Immature natural killer cell (primary cell): ENCODE data around the gene STEAP1B. TPM values are rescaled to one million over a fixed set of nuclear protein-coding genes. Genes with fewer than 3 reads are reported as not detected.

ENCODE experiments used
- DNase-seq, 3 donors: peaks; one replicate each; pipeline ENCODE4 v3.0.0; 2022; ENCODE audit warnings: mixed read lengths in 1 of 3
- H3K27ac Mint-ChIP-seq, 6 donors: one replicate each; pipeline ENCODE4 v1.8.0; 2020; ENCODE audit warnings: mixed read lengths in 6 of 6, mild to moderate bottlenecking in 5 of 6, inconsistent platforms in 4 of 6, moderate library complexity in 3 of 6
- H3K27me3 Mint-ChIP-seq, 3 donors: one replicate each; pipeline ENCODE4 v1.8.0; 2020 to 2021; ENCODE audit warnings: low read depth in 3 of 3, mild to moderate bottlenecking in 3 of 3, mixed read lengths in 3 of 3, moderate library complexity in 3 of 3, inconsistent platforms in 1 of 3
- H3K36me3 Mint-ChIP-seq, 3 donors: one replicate each; pipeline ENCODE4 v1.8.0; 2020; ENCODE audit warnings: mixed read lengths in 3 of 3, inconsistent platforms in 2 of 3, mild to moderate bottlenecking in 2 of 3
- H3K4me1 Mint-ChIP-seq, 2 donors: one replicate each; pipeline ENCODE4 v1.8.0; 2020; ENCODE audit warnings: inconsistent platforms in 2 of 2, mild to moderate bottlenecking in 2 of 2, mixed read lengths in 2 of 2, moderate library complexity in 1 of 2
- H3K4me3 Mint-ChIP-seq, 5 donors: one replicate each; pipeline ENCODE4 v1.8.0; 2020; ENCODE audit warnings: mild to moderate bottlenecking in 5 of 5, mixed read lengths in 5 of 5, inconsistent platforms in 3 of 5, moderate library complexity in 3 of 5
- H3K9me3 Mint-ChIP-seq, 6 donors: one replicate each; pipeline ENCODE4 v1.8.0; 2020; ENCODE audit warnings: mild to moderate bottlenecking in 6 of 6, mixed read lengths in 6 of 6, inconsistent platforms in 4 of 6, moderate library complexity in 3 of 6
- polyA plus RNA-seq, 3 donors: library from polyadenylated mRNA; unstranded; fragments of 300-500 nt; fragmentation: Illumina TruSeq; gene quantifications; one replicate each; pipeline ENCODE4 v1.2.3, GENCODE V29; 2021

The STEAP1B gene
- polyA plus RNA-seq, 3 donors from 2014 or later: not detected

GRCh38 chr7:22403344-22403743 is 96.6 kb downstream of the STEAP1B start:
- H3K36me3 Mint-ChIP-seq: peaks cover 0 to 4% (median 0%) of the 10 kb centered on the region in 3 donors
- H3K27me3 Mint-ChIP-seq: peaks cover 0 to 4% (median 0%) of the 10 kb centered on the region in 3 donors
- peaks cover 29 to 33% of the 10 kb centered on the region in 2 donors for H3K4me1 Mint-ChIP-seq
- no peak for DNase-seq
- H3K9me3 Mint-ChIP-seq: peaks cover 0 to 4% (median 0%) of the 10 kb centered on the region in 6 donors
- peak overlapping the region; percentile 6 to 82 (median 57) for H3K27ac Mint-ChIP-seq
- peak overlapping the region; percentile 58 to 71 (median 63) for H3K4me3 Mint-ChIP-seq

DNA sequence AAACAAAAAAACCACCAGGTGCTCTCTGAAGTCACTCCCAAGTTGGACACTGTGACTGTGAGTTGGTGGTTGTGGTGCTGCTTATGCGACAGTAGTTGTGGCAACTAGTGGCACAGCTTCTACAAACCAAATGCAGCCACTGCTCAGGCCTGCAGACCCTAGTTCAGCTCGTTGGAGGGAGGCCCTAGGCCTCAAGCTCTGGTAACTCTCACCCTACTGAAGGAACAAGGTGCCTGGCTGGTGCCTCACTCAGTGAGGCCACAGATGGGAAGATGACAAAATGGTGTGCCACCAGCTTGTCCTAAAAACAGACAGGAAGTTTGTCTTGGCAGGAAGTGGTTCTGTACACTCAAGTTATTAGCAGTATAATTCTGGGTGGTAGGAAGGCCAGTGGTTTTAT is 97.7 kb downstream of the STEAP1B start:
- peaks cover 0 to 3% (median 0%) of the 10 kb centered on the region in 3 donors for H3K27me3 Mint-ChIP-seq
- peaks cover 29 to 33% of the 10 kb centered on the region in 2 donors for H3K4me1 Mint-ChIP-seq
- peak; percentile 24 to 38 (median 38) for DNase-seq
- peak overlapping the region; percentile 65 to 90 (median 82) for H3K27ac Mint-ChIP-seq
- peaks cover 0 to 4% (median 0%) of the 10 kb centered on the region in 3 donors for H3K36me3 Mint-ChIP-seq
- peaks cover 0 to 3% (median 0%) of the 10 kb centered on the region in 6 donors for H3K9me3 Mint-ChIP-seq
- peak overlapping the region; percentile 45 to 68 (median 66) for H3K4me3 Mint-ChIP-seq

GRCh38 chr7:22400936-22401553 is 98.9 kb downstream of the STEAP1B start:
- Mint-ChIP-seq H3K4me1 (peaks cover 29 to 33% of the 10 kb centered on the region in 2 donors), H3K9me3 (peaks cover 0 to 3% (median 0%) of the 10 kb centered on the region in 6 donors), H3K4me3 (no peak overlapping the region), H3K36me3 (peaks cover 0 to 4% (median 0%) of the 10 kb centered on the region in 3 donors), H3K27me3 (peaks cover 0 to 3% (median 0%) of the 10 kb centered on the region in 3 donors), H3K27ac (peak overlapping the region; percentile 65 to 90 (median 81))
- no peak for DNase-seq

- Mint-ChIP-seq H3K27ac (peak overlapping the region in 2 of 6 donors; percentile 3 to 58), H3K4me1 (peaks cover 29 to 33% of the 10 kb centered on the region in 2 donors), H3K36me3 (peaks cover 0 to 4% (median 0%) of the 10 kb centered on the region in 3 donors), H3K4me3 (no peak overlapping the region), H3K27me3 (peaks cover 0 to 3% (median 0%) of the 10 kb centered on the region in 3 donors), H3K9me3 (peaks cover 0 to 3% (median 0%) of the 10 kb centered on the region in 6 donors)
- DNase-seq: no peak
These were observed 99.7 kb downstream of the STEAP1B start for GRCh38 chr7:22400150-22400814.

DNA sequence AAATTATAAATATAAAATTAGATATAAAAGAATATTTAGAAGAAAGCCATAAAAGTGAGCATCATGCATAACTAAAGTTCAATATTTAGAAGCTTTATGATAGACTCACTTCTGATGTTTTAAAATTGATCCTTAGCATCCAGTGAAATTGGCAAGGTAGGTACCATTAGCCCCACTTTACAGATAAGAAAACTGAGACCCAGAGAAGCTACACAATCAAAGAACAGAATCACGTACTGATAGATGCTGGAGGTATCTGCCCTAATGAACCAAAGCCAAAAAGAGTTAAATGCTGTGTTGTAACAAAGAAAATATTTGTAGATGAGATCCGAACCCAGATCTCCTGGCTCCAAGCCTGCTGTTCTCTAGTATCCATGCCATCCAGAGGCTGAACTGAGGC is 100.4 kb downstream of the STEAP1B start:
- Mint-ChIP-seq H3K4me3 (no peak overlapping the region), H3K9me3 (peaks cover 0 to 3% (median 0%) of the 10 kb centered on the region in 6 donors), H3K36me3 (peaks cover 0 to 4% (median 0%) of the 10 kb centered on the region in 3 donors), H3K27ac (peak overlapping the region in 1 of 6 donors; percentile 3), H3K27me3 (peaks cover 0 to 3% (median 0%) of the 10 kb centered on the region in 3 donors), H3K4me1 (peaks cover 29 to 33% of the 10 kb centered on the region in 2 donors)
- DNase-seq: no peak

GRCh38 chr7:22399091-22399490 is 100.9 kb downstream of the STEAP1B start:
- no peak overlapping the region for H3K4me3 Mint-ChIP-seq
- H3K27me3 Mint-ChIP-seq: peaks cover 0 to 3% (median 0%) of the 10 kb centered on the region in 3 donors
- H3K4me1 Mint-ChIP-seq: peaks cover 28 to 31% of the 10 kb centered on the region in 2 donors
- peaks cover 0 to 4% (median 0%) of the 10 kb centered on the region in 3 donors for H3K36me3 Mint-ChIP-seq
- no peak for DNase-seq
- H3K9me3 Mint-ChIP-seq: peaks cover 0 to 3% (median 0%) of the 10 kb centered on the region in 6 donors
- H3K27ac Mint-ChIP-seq: peak overlapping the region in 2 of 6 donors; percentile 0 to 78

DNA sequence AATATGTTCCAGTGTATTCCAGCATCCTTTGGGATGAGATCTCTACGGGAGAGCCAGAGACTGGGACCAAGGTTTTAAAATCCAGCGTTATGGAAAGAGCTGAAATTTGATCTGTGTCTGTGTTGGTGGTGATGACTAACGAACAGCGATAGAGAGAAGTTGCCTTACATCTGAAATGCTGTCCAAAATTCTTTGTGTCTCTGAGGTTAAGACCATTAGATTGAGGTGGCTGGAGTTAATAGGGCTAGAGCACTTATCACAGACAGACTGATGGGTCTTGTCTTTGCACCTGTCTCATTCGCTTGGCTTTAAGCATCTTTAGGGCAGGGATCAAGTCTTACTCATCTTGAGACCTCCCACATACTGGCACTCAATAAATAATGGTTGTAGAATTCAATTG is 102.0 kb downstream of the STEAP1B start:
- Mint-ChIP-seq H3K27me3 (peaks cover 0 to 3% (median 0%) of the 10 kb centered on the region in 3 donors), H3K4me3 (no peak overlapping the region), H3K36me3 (peaks cover 0 to 4% (median 0%) of the 10 kb centered on the region in 3 donors), H3K4me1 (peaks cover 17 to 20% of the 10 kb centered on the region in 2 donors), H3K9me3 (peaks cover 0 to 3% (median 0%) of the 10 kb centered on the region in 6 donors), H3K27ac (peak overlapping the region in 1 of 6 donors; percentile 36)
- no peak for DNase-seq

GRCh38 chr7:22395222-22395621 is 104.8 kb downstream of the STEAP1B start:
- no peak overlapping the region for H3K4me3 Mint-ChIP-seq
- no peaks in the 10 kb centered on the region for H3K36me3 Mint-ChIP-seq
- H3K9me3 Mint-ChIP-seq: no peaks in the 10 kb centered on the region
- H3K27me3 Mint-ChIP-seq: no peaks in the 10 kb centered on the region
- peaks cover 11 to 12% of the 10 kb centered on the region in 2 donors for H3K4me1 Mint-ChIP-seq
- H3K27ac Mint-ChIP-seq: no peak overlapping the region
- DNase-seq: no peak

DNA sequence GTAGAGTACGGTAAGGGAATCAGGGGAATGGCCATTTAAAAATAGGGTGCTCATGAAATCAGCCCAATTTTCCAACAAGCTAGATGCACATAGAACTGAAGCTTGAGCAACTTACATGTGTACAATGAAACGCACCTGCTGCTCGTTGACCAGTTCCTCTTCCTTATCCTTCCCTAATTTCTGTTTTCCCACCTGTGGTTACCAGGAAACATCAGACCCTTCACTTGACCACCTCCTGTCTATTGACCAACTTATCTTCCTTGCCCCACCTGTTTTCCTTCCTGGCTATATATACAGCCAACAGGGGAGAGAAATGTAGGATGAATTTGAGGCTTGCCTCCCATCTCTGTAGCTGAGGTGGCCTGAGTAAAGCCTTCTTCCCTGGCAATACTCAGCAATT is 105.2 kb downstream of the STEAP1B start:
- Mint-ChIP-seq H3K27me3 (no peaks in the 10 kb centered on the region), H3K4me3 (no peak overlapping the region), H3K9me3 (no peaks in the 10 kb centered on the region), H3K4me1 (peaks cover 14 to 16% of the 10 kb centered on the region in 2 donors), H3K36me3 (no peaks in the 10 kb centered on the region), H3K27ac (no peak overlapping the region)
- no peak for DNase-seq

DNA sequence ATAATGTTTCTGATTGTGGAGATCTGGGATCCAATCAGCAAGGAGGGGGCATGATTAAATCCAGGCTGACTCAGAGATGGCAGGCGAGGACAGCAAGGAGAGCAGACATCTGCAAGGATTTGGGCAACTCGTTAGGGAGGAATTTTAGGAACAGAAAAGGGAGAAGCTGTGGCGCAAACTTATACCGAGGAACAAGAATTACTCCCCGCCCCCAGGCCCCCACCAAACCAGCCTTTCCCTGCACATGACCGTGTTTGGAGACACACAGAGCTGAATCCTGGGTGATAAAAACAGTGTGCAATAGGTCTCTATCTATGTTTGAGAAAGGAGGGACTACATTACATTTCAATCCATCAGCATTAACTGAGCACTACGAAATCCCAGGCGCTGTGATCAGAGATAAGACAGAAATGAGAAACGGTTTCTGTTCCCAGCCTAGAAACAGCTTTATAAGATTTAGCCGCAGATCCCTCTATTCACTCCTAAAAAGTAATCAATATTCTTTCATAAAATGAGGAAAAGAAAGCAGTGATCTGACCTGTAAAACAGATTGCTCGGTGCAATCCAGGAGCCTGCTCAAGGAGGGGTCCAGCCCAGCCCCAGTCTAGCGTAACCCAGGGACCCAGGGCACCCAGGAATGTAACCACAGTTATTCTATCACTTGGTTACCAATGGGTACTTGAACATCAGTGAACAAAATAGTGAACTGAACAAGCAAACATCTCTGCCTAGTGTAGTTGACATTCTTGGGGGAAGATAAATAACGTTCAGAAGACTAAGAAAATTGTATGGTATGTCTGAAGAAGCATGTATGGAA is 105.9 kb downstream of the STEAP1B start:
- H3K36me3 Mint-ChIP-seq: no peaks in the 10 kb centered on the region
- H3K27me3 Mint-ChIP-seq: no peaks in the 10 kb centered on the region
- H3K4me3 Mint-ChIP-seq: no peak overlapping the region

GRCh38 chr7:22390516-22390915 is 109.5 kb downstream of the STEAP1B start:
- H3K36me3 Mint-ChIP-seq: no peaks in the 10 kb centered on the region
- peak overlapping the region in 2 of 6 donors; percentile 0 to 16 for H3K27ac Mint-ChIP-seq
- H3K9me3 Mint-ChIP-seq: no peaks in the 10 kb centered on the region
- H3K4me3 Mint-ChIP-seq: no peak overlapping the region
- peaks cover 0 to 3% (median 0%) of the 10 kb centered on the region in 3 donors for H3K27me3 Mint-ChIP-seq
- DNase-seq: no peak
- H3K4me1 Mint-ChIP-seq: peaks cover 14 to 16% of the 10 kb centered on the region in 2 donors

More for the DNA sequence above, 105.9 kb downstream of the STEAP1B start:
- no peak for DNase-seq
- H3K9me3 Mint-ChIP-seq: no peaks in the 10 kb centered on the region
- peaks cover 14 to 16% of the 10 kb centered on the region in 2 donors for H3K4me1 Mint-ChIP-seq
- no peak overlapping the region for H3K27ac Mint-ChIP-seq

DNA sequence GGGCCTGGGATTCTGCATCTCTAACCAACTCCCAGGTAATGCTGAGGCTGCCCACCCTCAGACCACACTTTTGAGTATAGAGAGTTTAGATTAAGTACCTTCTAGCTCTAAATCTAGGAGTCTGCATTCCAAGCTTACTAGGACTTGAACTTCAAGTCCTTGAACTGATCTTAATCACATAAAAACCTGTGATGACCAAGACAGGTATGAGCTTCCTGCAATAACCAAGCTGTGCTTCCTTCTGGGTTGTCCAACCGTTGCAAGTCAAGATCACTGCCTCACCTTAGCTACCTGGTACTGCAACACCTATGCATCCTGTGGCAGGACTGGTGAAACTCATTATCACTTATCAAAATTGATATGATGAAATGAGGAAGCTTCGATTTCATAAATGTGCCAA is 110.1 kb downstream of the STEAP1B start:
- no peak overlapping the region for H3K4me3 Mint-ChIP-seq
- DNase-seq: no peak
- H3K27ac Mint-ChIP-seq: no peak overlapping the region
- no peaks in the 10 kb centered on the region for H3K9me3 Mint-ChIP-seq
- peaks cover 0 to 3% (median 0%) of the 10 kb centered on the region in 3 donors for H3K27me3 Mint-ChIP-seq
- H3K4me1 Mint-ChIP-seq: peaks cover 14 to 16% of the 10 kb centered on the region in 2 donors
- H3K36me3 Mint-ChIP-seq: no peaks in the 10 kb centered on the region

DNA sequence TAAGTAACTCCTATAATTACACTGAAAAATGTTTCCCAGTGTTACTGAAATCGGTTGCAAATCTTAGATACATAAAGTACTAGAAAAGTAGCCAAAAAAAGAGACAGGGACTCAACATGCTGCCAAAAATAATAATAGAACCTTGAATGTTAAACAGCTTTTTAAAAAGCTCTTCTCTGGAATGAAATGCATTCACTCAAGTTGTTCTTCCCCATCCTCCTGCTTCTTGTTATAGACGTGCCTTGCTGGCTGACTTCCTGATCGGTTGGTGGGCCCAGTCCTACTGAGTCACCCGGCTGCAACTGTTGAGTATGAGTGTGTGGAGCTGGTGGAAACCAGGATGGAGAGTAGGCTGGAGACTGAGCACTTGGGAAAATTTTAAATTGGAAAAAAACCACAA is 112.4 kb downstream of the STEAP1B start:
- no peak for DNase-seq
- Mint-ChIP-seq H3K27ac (no peak overlapping the region), H3K36me3 (no peaks in the 10 kb centered on the region), H3K4me1 (peaks cover 14 to 16% of the 10 kb centered on the region in 2 donors), H3K9me3 (no peaks in the 10 kb centered on the region), H3K27me3 (peaks cover 0 to 7% (median 0%) of the 10 kb centered on the region in 3 donors), H3K4me3 (no peak overlapping the region)
